Measurements from ENCODE around the gene HLA-DOB.

The HLA-DOB gene

GRCh38 chr6:32842021-32842650 is 25.3 kb upstream of the HLA-DOB start:
- CTCF ChIA-PET = interaction anchor here (1.3 kb wide), 1 partner anchor 26 kb away, joined by 5 read pairs; no protein-coding TSS in a partner anchor
- TF ChIP-seq BHLHE40 (IDR thresholded peaks at IDR 0.05; ENCODE audit: borderline replicate concordance) (no peak), HDGF (IDR thresholded peaks at IDR 0.05; ENCODE audit: borderline replicate concordance) (no peak), ZNF384 (IDR thresholded peaks at IDR 0.05) (no peak), FOXM1 (IDR thresholded peaks at IDR 0.05; ENCODE audit: borderline replicate concordance) (no peak), SP1 (IDR thresholded peaks at IDR 0.05) (no peak), L3MBTL2 (conservative IDR thresholded peaks at IDR 0.05) (no peak), SUZ12 (IDR thresholded peaks at IDR 0.05) (no peak)
- TF ChIP-seq, protein P1, sequence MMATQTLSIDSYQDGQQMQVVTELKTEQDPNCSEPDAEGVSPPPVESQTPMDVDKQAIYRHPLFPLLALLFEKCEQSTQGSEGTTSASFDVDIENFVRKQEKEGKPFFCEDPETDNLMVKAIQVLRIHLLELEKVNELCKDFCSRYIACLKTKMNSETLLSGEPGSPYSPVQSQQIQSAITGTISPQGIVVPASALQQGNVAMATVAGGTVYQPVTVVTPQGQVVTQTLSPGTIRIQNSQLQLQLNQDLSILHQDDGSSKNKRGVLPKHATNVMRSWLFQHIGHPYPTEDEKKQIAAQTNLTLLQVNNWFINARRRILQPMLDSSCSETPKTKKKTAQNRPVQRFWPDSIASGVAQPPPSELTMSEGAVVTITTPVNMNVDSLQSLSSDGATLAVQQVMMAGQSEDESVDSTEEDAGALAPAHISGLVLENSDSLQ (IDR thresholded peaks at IDR 0.05) = no peak
- no peak for DNase-seq (ENCODE audit: extremely low spot score)
- POLR2A ChIA-PET = interaction anchor here (0.7 kb wide), 1 partner anchor 12 kb away, joined by 4 read pairs; the partner anchor contains the start of genes PSMB9 and TAP1

- TF ChIP-seq FOXM1 (IDR thresholded peaks at IDR 0.05; ENCODE audit: borderline replicate concordance) = no peak
- TF ChIP-seq ELF4 (IDR thresholded peaks at IDR 0.05) = no peak
- TF ChIP-seq LEF1 (IDR thresholded peaks at IDR 0.05; ENCODE audit: borderline replicate concordance) = no peak
- TF ChIP-seq SUZ12 (IDR thresholded peaks at IDR 0.05) = no peak
- TF ChIP-seq, protein P1 (IDR thresholded peaks at IDR 0.05) = no peak
- no peak for TF ChIP-seq NFRKB (IDR thresholded peaks at IDR 0.05)
- no peak for TF ChIP-seq FOXA1 (IDR thresholded peaks at IDR 0.05)
- no peak for TF ChIP-seq ARNT (IDR thresholded peaks at IDR 0.05)
- no peak for TF ChIP-seq CTBP1 (IDR thresholded peaks at IDR 0.05; ENCODE audit: borderline replicate concordance)
- no peak for TF ChIP-seq FOXK2 (IDR thresholded peaks at IDR 0.05)
- TF ChIP-seq ZNF384 (IDR thresholded peaks at IDR 0.05) = no peak
- no peak for TF ChIP-seq TARDBP (IDR thresholded peaks at IDR 0.05)
- no peak for TF ChIP-seq HDGF (IDR thresholded peaks at IDR 0.05; ENCODE audit: borderline replicate concordance)
- TF ChIP-seq SP1 (IDR thresholded peaks at IDR 0.05) = no peak
- TF ChIP-seq BHLHE40 (IDR thresholded peaks at IDR 0.05; ENCODE audit: borderline replicate concordance) = no peak
- TF ChIP-seq L3MBTL2 (conservative IDR thresholded peaks at IDR 0.05) = no peak
- DNase-seq (ENCODE audit: extremely low spot score) = no peak
- CTCF ChIA-PET = interaction anchor here (1.3 kb wide), 1 partner anchor 27 kb away, joined by 5 read pairs; no protein-coding TSS in a partner anchor
Measured at GRCh38 chr6:32840604-32841246, 23.9 kb upstream of the HLA-DOB start.

DNA sequence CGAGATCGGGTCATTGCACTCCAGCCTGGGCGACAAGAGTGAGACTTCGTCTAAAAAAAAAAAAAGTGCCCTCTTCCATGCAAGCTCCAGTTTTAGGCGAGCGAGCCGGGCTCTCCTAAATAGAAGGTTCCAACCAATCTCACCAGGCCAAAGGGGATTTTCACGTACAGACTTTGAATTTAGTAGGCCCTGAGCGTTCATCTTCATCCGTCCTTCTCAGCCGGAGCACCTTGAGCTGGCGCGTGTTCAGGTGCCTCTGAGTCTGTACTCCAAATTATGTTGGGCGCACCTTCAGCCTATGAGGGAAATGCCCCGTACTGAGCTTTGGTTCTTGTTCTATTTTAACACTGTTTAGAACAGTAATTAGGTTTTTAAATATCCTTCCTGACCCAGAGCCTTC is 22.6 kb upstream of the HLA-DOB start:
- CTCF ChIA-PET = interaction anchor here (0.6 to 3.2 kb wide), 14 partner anchors 12 to 145 kb away, joined by 3 to 74 read pairs (median 8); partner anchors contain the start of genes PSMB9 and TAP1
- DNase-seq (ENCODE audit: extremely low spot score) = no peak
- TF ChIP-seq SP1 (IDR thresholded peaks at IDR 0.05) (no peak), ARNT (IDR thresholded peaks at IDR 0.05) (no peak), HDGF (IDR thresholded peaks at IDR 0.05; ENCODE audit: borderline replicate concordance) (no peak), ELF4 (IDR thresholded peaks at IDR 0.05) (no peak), FOXM1 (IDR thresholded peaks at IDR 0.05; ENCODE audit: borderline replicate concordance) (no peak), TARDBP (IDR thresholded peaks at IDR 0.05) (no peak), L3MBTL2 (conservative IDR thresholded peaks at IDR 0.05) (no peak), SUZ12 (IDR thresholded peaks at IDR 0.05) (no peak), CTBP1 (IDR thresholded peaks at IDR 0.05; ENCODE audit: borderline replicate concordance) (no peak), FOXA1 (IDR thresholded peaks at IDR 0.05) (no peak), LEF1 (IDR thresholded peaks at IDR 0.05; ENCODE audit: borderline replicate concordance) (no peak), BHLHE40 (IDR thresholded peaks at IDR 0.05; ENCODE audit: borderline replicate concordance) (no peak), FOXK2 (IDR thresholded peaks at IDR 0.05) (no peak), NFRKB (IDR thresholded peaks at IDR 0.05) (no peak), ZNF384 (IDR thresholded peaks at IDR 0.05) (no peak)
- TF ChIP-seq, protein P1 (IDR thresholded peaks at IDR 0.05) = no peak
- POLR2A ChIA-PET = interaction anchor here (1.3 to 3.1 kb wide), 4 partner anchors 12 to 133 kb away, joined by 3 to 54 read pairs (median 18); partner anchors contain the start of genes PSMB9 and TAP1

More at GRCh38 chr6:32840604-32841246, 23.9 kb upstream of the HLA-DOB start:
- POLR2A ChIA-PET = interaction anchor here (0.9 kb wide), 1 partner anchor 131 kb away, joined by 3 read pairs; no protein-coding TSS in a partner anchor

DNA sequence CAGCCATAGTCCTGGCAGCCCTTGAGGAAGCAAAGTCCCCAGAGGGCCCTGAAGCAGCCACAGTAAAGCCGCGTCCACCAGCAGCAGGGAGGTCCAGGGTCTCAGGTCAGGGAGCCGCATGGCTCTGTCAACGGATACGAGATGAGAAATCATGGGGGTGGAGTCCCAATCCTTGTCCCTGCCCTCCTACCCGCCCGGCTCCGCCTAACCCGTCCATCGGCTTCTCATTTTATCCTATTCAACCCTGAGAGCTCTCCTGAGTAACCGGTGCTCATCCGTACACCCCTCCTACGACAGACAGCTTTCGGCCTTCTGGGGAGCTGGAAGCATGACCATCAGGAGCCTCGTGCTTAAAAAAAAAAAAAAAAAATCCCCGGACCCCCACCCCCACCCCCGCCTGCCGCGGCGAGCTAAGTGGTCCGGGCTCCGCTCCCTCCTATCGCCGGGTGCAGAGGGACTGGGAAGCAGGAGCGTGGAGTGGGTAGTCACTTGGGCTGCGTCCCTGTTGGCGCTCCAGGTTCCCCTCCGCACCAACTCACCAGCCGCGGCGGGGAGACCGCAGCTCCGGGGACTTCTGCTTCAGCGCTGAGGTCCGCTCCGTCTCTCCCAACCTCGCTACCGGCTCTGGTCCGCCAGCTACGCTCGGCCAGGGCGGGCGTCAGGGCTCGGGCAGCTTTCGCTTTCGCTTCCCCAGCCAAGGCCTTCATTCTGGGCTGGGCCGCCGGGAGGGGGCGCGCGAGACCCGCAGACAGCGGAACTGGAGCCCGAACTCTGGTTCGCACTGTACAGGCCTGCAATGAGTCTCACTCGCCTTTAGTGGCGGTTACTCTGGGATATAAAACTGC is 21.5 kb upstream of the HLA-DOB start, which contains the start of gene TAP2:
TSS of gene TAP2 (minus strand) at position 626 of the 845 bp plus-strand sequence. CDS start at position 120, 506 bp downstream.
- ChIA-PET CTCF (interaction anchor here (0.6 to 3.2 kb wide), 29 partner anchors 11 to 425 kb away, joined by 3 to 74 read pairs (median 5); partner anchors contain the start of genes PSMB9 and TAP1), POLR2A (interaction anchor here (0.6 to 3.1 kb wide), 22 partner anchors 9 to 234 kb away, joined by 3 to 54 read pairs (median 4); partner anchors contain the start of genes PSMB9 and TAP1)
- peak; percentile 45; the same call in 1 of the 2 replicates for TF ChIP-seq L3MBTL2 (conservative IDR thresholded peaks at IDR 0.05)
- no peak for TF ChIP-seq LEF1 (IDR thresholded peaks at IDR 0.05; ENCODE audit: borderline replicate concordance)
- peak; percentile 93 for DNase-seq (ENCODE audit: extremely low spot score)

GRCh38 chr6:32837651-32838113 is 20.9 kb upstream of the HLA-DOB start:
- no peak for TF ChIP-seq L3MBTL2 (conservative IDR thresholded peaks at IDR 0.05)
- no peak for TF ChIP-seq FOXM1 (IDR thresholded peaks at IDR 0.05; ENCODE audit: borderline replicate concordance)
- no peak for TF ChIP-seq ELF4 (IDR thresholded peaks at IDR 0.05)
- no peak for TF ChIP-seq SUZ12 (IDR thresholded peaks at IDR 0.05)
- no peak for TF ChIP-seq CTBP1 (IDR thresholded peaks at IDR 0.05; ENCODE audit: borderline replicate concordance)
- CTCF ChIA-PET = interaction anchor here (0.6 to 3.2 kb wide), 17 partner anchors 11 to 424 kb away, joined by 3 to 74 read pairs (median 7); partner anchors contain the start of genes PSMB9 and TAP1
- DNase-seq (ENCODE audit: extremely low spot score) = no peak
- POLR2A ChIA-PET = interaction anchor here (0.6 to 3.1 kb wide), 18 partner anchors 8 to 147 kb away, joined by 3 to 54 read pairs (median 6); partner anchors contain the start of genes PSMB9 and TAP1

Measured in HEK293T (cell line).